Ovary (tissue), 9 donors: ENCODE data around the gene CSTPP1. TPM values are rescaled to one million over a fixed set of nuclear protein-coding genes. Genes with fewer than 3 reads are reported as not detected.

ENCODE experiments used
- DNase-seq, 5 donors: peaks; one replicate each; pipeline ENCODE4 v3.0.0-alpha.2; 2019 to 2020
- H3K27ac ChIP-seq, 2 donors: fragments of 200-600 bp; one replicate each; pipeline versions ENCODE4 v1.5.1 to v1.8.0; 2019 to 2022
- H3K27me3 ChIP-seq: fragments of 200-600 bp; one replicate; pipeline ENCODE4 v1.8.0; 2022
- H3K36me3 ChIP-seq: fragments of 200-600 bp; sonication (generic); one replicate; pipeline ENCODE4 v1.5.1; 2019
- H3K4me1 ChIP-seq: one replicate; pipeline ENCODE4 v1.8.1; 2013; ENCODE audit warnings: mild to moderate bottlenecking, moderate library complexity; ENCODE audit not compliant: insufficient read depth
- H3K4me3 ChIP-seq: fragments of 200-600 bp; sonication (generic); one replicate; pipeline ENCODE4 v1.5.1; 2017
- H3K9me3 ChIP-seq, 2 donors: fragments of 200-600 bp in 1 of 2; sonication (generic) in 1 of 2; one replicate each; pipeline versions ENCODE4 v1.5.1 to v1.8.1; 2013 to 2019; ENCODE audit warnings: mild to moderate bottlenecking in 1 of 2, moderate library complexity in 1 of 2
- EP300 ChIP-seq: sonication (generic); formaldehyde crosslinking; IDR thresholded peaks from one replicate; pipeline ENCODE4 v1.6.1; 2017; ENCODE audit warnings: antibody characterized with exemption
- POLR2A ChIP-seq: fragments of 450-650 bp; IDR thresholded peaks from one replicate; pipeline ENCODE4 v1.6.1; 2017; ENCODE audit warnings: antibody characterized with exemption, mild to moderate bottlenecking, moderate library complexity
- WGBS, 3 donors: extraction: QIAGEN DNeasy Blood & Tissue Kit in 1 of 3; methylation state at CpG; one replicate each; pipeline versions ENCODE4 v1.1.5 to v1.1.7; 2013 to 2017; 5-methylcytosine and 5-hydroxymethylcytosine counted together
- intact Hi-C, 4 donors: fragments of 100-400 bp; cut with DNase I; formaldehyde crosslinking; loops; one replicate each; pipeline versions ENCODE4 v1.11.0 to v1.15.1; 2022 to 2023
- polyA plus RNA-seq, 2 donors: library from polyadenylated mRNA; stranded (reverse); fragments of 200-250 nt in 1 of 2; fragments of 350-450 nt in 1 of 2; fragmentation: Illumina TruSeq in 1 of 2; extraction: RNeasy Lipid Tissue Mini Kit (QIAGEN cat#74804) in 1 of 2; gene quantifications; one replicate each; pipeline ENCODE4 v1.2.3, GENCODE V29; 2013 to 2014
- total RNA-seq, 7 donors: library from RNA; depleted of rRNA in 2 of 7; stranded (reverse); fragments of >200 nt in 2 of 7; fragmentation: NEBNext Ultra II Directional in 3 of 7; extraction: Animal tissue kit (Norgen Biotek cat#: 25700) in 3 of 7; gene quantifications; one replicate each; pipeline versions ENCODE4 v1.1.0 to v1.2.4, GENCODE V29; 2016 to 2023
- TF ChIP-seq, protein P1 (sequence below), 3 donors: fragments of 450-650 bp in 2 of 3; fragments of 200-600 bp in 1 of 3; IDR thresholded peaks; one replicate each; pipeline versions ENCODE4 v1.5.1 to v1.8.0; 2016 to 2022; ENCODE audit warnings: antibody characterized with exemption in 3 of 3, mild to moderate bottlenecking in 1 of 3
- donor health status: DM: no; HTN: no; CAD: no; lungs with moderate emphysema.
- donor health status: DM: no; HTN: no; CAD: no.
- donor health status: Bipolar disorder and iron deficiency.
- donor health status: DM: yes; HTN: yes; CAD: no.
- donor health status: DM: no; HTN: no; CAD: no.
- donor health status: DM: yes; HTN: yes; CAD: no.

The CSTPP1 gene
- total and polyA plus RNA-seq, 9 donors, result 20.3 to 42.6 (median 25.6) TPM

GRCh38 chr11:46999217-46999616 lies 62.7 kb downstream of the CSTPP1 start:
- TF ChIP-seq, protein P1, sequence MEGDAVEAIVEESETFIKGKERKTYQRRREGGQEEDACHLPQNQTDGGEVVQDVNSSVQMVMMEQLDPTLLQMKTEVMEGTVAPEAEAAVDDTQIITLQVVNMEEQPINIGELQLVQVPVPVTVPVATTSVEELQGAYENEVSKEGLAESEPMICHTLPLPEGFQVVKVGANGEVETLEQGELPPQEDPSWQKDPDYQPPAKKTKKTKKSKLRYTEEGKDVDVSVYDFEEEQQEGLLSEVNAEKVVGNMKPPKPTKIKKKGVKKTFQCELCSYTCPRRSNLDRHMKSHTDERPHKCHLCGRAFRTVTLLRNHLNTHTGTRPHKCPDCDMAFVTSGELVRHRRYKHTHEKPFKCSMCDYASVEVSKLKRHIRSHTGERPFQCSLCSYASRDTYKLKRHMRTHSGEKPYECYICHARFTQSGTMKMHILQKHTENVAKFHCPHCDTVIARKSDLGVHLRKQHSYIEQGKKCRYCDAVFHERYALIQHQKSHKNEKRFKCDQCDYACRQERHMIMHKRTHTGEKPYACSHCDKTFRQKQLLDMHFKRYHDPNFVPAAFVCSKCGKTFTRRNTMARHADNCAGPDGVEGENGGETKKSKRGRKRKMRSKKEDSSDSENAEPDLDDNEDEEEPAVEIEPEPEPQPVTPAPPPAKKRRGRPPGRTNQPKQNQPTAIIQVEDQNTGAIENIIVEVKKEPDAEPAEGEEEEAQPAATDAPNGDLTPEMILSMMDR (IDR thresholded peaks at IDR 0.05), result no peak
- TF ChIP-seq POLR2A, result no peak
- H3K4me3 ChIP-seq, result no peak overlapping the region
- intact Hi-C loops, result no loop called here
- DNase-seq, result no peak
- no peaks in the 10 kb centered on the region for H3K36me3 ChIP-seq
- H3K9me3 ChIP-seq, result no peaks in the 10 kb centered on the region
- no peak overlapping the region for H3K27ac ChIP-seq
- peaks cover under 1% of the 10 kb centered on the region for H3K4me1 ChIP-seq
- no peaks in the 10 kb centered on the region for H3K27me3 ChIP-seq

- Histone ChIP-seq H3K9me3 (no peaks in the 10 kb centered on the region), H3K27ac (no peak overlapping the region), H3K4me3 (no peak overlapping the region), H3K4me1 (peaks cover 2% of the 10 kb centered on the region), H3K36me3 (no peaks in the 10 kb centered on the region), H3K27me3 (no peaks in the 10 kb centered on the region)
- WGBS, 3 donors, result 84 to 90% (median 88%) methylated on average over 2 of the region's 2 CpGs
- DNase-seq, result no peak
- intact Hi-C loops, result no loop called here
- TF ChIP-seq, protein P1 (IDR thresholded peaks at IDR 0.05), result no peak
- TF ChIP-seq EP300 (no peak), POLR2A (no peak)
Observed at GRCh38 chr11:47000033-47000432, 63.5 kb downstream of the CSTPP1 start.

- no peak for TF ChIP-seq EP300
- TF ChIP-seq POLR2A, result no peak
- TF ChIP-seq, protein P1 (IDR thresholded peaks at IDR 0.05), result no peak
- no peaks in the 10 kb centered on the region for H3K9me3 ChIP-seq
- no peak overlapping the region for H3K4me3 ChIP-seq
- H3K27me3 ChIP-seq, result no peaks in the 10 kb centered on the region
- no peak overlapping the region for H3K27ac ChIP-seq
- 72 to 81% (median 76%) methylated on average over 3 of the region's 3 CpGs for WGBS, 3 donors
- no peaks in the 10 kb centered on the region for H3K36me3 ChIP-seq
- no peak for DNase-seq
- intact Hi-C loops, result no loop called here
- H3K4me1 ChIP-seq, result peaks cover 2% of the 10 kb centered on the region
Observed at GRCh38 chr11:47001781-47002181, 65.2 kb downstream of the CSTPP1 start.

DNA sequence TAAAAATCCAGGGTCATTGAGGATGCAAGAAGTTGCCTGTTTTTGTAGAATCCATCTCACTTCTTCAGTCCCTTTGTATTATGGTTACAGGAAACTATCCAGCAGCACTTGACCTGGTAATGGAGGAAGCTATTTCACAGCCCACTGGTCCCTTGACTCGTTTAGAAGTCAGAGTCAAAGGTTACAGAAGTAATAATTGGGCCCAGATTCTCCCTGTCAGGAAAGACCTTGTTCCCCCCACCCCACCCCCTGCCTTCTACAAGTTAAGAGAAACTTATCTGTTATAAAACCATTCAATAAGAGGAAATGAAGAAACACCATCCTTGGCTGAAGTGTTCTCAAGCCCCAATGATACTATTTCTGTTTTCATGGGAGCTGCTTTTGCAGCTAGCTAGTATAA lies 65.8 kb downstream of the CSTPP1 start:
- intact Hi-C loops, result no loop called here
- H3K36me3 ChIP-seq, result no peaks in the 10 kb centered on the region
- H3K9me3 ChIP-seq, result no peaks in the 10 kb centered on the region
- no peak for TF ChIP-seq EP300
- TF ChIP-seq, protein P1 (IDR thresholded peaks at IDR 0.05), result no peak
- TF ChIP-seq POLR2A, result no peak
- peaks cover 2% of the 10 kb centered on the region for H3K4me1 ChIP-seq
- no peak overlapping the region for H3K27ac ChIP-seq
- no peak for DNase-seq
- 16 to 25% (median 18%) methylated on average over 1 of the region's 1 CpG for WGBS, 3 donors
- no peak overlapping the region for H3K4me3 ChIP-seq
- H3K27me3 ChIP-seq, result no peaks in the 10 kb centered on the region
